HG02840 (cell line): ENCODE data around the gene TRIOBP.

Experiments
- ATAC-seq: cut with Tn5 transposase; IDR thresholded peaks from one replicate; pipeline ENCODE4 v1.9.1; 2021; ENCODE audit warnings: mild to moderate bottlenecking, moderate library complexity, moderate number of reproducible peaks; ENCODE audit not compliant: unreplicated experiment, low FRiP score

The TRIOBP gene

DNA sequence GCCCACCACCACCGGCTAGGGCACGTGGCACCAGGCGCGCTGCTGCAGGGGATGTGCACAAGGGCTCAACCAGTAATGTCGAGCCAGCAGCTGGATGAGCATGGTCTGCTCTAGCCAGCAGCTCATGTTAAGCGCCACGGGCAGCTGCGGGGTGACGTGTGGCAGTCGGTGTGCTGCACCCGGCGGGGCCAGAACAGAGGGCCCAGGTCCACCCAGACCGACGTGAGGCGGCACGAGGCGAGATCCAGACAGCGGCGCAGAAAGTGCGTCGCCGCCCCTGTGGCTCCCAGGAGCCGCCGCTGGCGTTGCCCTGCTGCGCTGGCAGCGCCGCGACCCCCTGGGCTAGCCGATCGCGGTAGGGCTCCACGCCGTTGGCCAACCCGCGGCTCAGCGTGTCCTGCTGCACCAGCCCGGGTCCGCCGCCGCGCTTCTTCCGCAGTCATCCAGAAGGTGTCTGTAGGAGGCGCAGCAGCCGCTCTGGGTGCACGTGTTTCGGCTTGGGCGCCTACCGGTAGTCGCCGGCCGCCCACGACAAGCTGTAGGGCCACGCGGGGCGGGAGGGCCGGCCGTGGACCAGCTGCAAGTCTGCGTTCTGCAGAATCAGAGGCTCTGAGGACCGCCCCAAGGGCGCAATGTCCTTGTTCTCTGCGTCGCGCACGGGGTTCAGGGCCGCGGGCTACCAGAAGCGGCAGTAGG is 121.7 kb downstream of the TRIOBP start:
- no peak for ATAC-seq

DNA sequence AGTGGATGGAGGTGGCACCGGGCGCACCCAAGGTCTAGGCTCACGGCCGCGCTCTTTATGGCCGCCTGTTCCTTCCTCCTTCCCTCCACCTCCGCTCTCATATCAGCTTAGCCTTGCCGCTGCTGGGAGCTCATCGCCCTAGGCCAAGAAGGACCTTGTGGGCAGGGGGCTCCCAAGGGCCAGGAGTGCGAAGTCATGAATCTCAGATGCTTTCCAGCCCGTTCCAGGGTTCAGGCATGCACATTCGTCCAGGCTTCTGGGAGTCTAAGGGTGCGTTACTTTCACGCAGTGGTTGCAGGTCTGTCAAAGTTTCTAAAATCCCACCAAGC is 122.2 kb downstream of the TRIOBP start:
- ATAC-seq = no peak

GRCh38 chr22:37820350-37820749 is 123.5 kb downstream of the TRIOBP start:
- ATAC-seq = no peak

GRCh38 chr22:37822079-37822833 is 125.4 kb downstream of the TRIOBP start:
- ATAC-seq = no peak

DNA sequence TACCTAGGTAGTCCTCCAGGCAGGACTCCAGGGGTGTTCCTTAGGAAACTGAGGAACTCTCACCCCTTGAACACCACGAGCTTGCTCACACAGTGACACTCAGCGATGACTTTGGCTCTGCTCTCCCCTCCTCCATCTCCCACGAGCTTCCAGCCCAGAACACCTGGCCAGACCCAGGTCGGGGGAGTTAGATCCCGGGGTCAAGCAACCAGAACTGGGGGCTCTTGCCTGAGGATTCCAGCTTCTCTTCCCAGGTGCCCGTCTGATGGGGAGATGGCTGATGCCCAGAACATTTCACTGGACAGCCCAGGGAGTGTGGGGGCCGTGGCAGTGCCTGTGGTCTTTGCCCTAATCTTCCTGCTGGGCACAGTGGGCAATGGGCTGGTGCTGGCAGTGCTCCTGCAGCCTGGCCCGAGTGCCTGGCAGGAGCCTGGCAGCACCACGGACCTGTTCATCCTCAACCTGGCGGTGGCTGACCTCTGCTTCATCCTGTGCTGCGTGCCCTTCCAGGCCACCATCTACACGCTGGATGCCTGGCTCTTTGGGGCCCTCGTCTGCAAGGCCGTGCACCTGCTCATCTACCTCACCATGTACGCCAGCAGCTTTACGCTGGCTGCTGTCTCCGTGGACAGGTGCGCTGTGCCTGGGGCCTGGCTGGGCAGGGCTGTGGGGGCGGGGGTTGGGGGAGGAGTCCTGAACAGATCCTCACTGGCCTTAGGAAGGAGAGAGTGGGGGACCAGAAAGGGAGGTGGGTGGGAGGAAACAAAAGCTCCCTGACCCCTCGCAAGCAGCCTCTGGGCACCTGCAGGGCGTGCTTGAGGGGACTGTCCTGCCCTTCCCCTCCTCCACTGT is 126.5 kb downstream of the TRIOBP start, which contains the start of gene GALR3:
Gene GALR3 (plus strand): TSS at position 249 of the 852 bp plus-strand sequence. CDS start 25 bp downstream, at position 274.
- ATAC-seq = no peak

GRCh38 chr22:37824674-37825641 is 128.1 kb downstream of the TRIOBP start:
- no peak for ATAC-seq
